MM.1S (cell line): ENCODE measurements around the gene GRHPR.

ENCODE experiments used
- CTCF ChIP-seq: fragments of 300-600 bp; sonication (generic); IDR thresholded peaks from 2 replicates; pipeline ENCODE4 v1.5.1; 2016; ENCODE audit warnings: antibody characterized with exemption, low read length, mixed read lengths
- EZH2 ChIP-seq: fragments of 300-600 bp; sonication (generic); optimal IDR thresholded peaks from 2 replicates; pipeline ENCODE3; 2017; ENCODE audit warnings: low read depth, mild to moderate bottlenecking, antibody characterized with exemption, low read length, mixed read lengths
- EZH2phosphoT487 ChIP-seq: fragments of 300-600 bp; sonication (generic); IDR thresholded peaks from 2 replicates; pipeline ENCODE4 v1.6.1; 2018; ENCODE audit warnings: antibody characterized with exemption, low read length

GRCh38 chr9:37464006-37464405 is 41.5 kb downstream of the GRHPR start:
- no peak for TF ChIP-seq EZH2phosphoT487
- TF ChIP-seq CTCF = no peak
- no peak for TF ChIP-seq EZH2
